ENCODE measurements around the gene MED22.

GRCh38 chr9:133368249-133368881 is 20.4 kb upstream of the MED22 start:
- TF ChIP-seq POLR2A (IDR thresholded peaks at IDR 0.05; ENCODE audit: borderline replicate concordance, extremely low read depth, insufficient read depth, insufficient read length): no peak
- TF ChIP-seq, protein P1, sequence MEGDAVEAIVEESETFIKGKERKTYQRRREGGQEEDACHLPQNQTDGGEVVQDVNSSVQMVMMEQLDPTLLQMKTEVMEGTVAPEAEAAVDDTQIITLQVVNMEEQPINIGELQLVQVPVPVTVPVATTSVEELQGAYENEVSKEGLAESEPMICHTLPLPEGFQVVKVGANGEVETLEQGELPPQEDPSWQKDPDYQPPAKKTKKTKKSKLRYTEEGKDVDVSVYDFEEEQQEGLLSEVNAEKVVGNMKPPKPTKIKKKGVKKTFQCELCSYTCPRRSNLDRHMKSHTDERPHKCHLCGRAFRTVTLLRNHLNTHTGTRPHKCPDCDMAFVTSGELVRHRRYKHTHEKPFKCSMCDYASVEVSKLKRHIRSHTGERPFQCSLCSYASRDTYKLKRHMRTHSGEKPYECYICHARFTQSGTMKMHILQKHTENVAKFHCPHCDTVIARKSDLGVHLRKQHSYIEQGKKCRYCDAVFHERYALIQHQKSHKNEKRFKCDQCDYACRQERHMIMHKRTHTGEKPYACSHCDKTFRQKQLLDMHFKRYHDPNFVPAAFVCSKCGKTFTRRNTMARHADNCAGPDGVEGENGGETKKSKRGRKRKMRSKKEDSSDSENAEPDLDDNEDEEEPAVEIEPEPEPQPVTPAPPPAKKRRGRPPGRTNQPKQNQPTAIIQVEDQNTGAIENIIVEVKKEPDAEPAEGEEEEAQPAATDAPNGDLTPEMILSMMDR (IDR thresholded peaks at IDR 0.05 in 2 of 3, conservative IDR thresholded peaks at IDR 0.05 in 1 of 3; ENCODE audit: borderline replicate concordance in 1 of 3, insufficient read depth in 1 of 3, low read depth in 2 of 3, low read length in 2 of 3): no peak
- no peak for TF ChIP-seq JUND (IDR thresholded peaks at IDR 0.05)
- TF ChIP-seq, protein P2, sequence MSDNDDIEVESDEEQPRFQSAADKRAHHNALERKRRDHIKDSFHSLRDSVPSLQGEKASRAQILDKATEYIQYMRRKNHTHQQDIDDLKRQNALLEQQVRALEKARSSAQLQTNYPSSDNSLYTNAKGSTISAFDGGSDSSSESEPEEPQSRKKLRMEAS (IDR thresholded peaks at IDR 0.05): no peak
- TF ChIP-seq ZFX (IDR thresholded peaks at IDR 0.05): no peak
- no peak for TF ChIP-seq EZH2 (IDR thresholded peaks at IDR 0.05)
- no peak for TF ChIP-seq ZNF274 (IDR thresholded peaks at IDR 0.05; ENCODE audit: low read depth, low read length)
- no peak for TF ChIP-seq POLR2AphosphoS5 (IDR thresholded peaks at IDR 0.05; ENCODE audit: low read depth, low read length)
- TF ChIP-seq, protein P3, sequence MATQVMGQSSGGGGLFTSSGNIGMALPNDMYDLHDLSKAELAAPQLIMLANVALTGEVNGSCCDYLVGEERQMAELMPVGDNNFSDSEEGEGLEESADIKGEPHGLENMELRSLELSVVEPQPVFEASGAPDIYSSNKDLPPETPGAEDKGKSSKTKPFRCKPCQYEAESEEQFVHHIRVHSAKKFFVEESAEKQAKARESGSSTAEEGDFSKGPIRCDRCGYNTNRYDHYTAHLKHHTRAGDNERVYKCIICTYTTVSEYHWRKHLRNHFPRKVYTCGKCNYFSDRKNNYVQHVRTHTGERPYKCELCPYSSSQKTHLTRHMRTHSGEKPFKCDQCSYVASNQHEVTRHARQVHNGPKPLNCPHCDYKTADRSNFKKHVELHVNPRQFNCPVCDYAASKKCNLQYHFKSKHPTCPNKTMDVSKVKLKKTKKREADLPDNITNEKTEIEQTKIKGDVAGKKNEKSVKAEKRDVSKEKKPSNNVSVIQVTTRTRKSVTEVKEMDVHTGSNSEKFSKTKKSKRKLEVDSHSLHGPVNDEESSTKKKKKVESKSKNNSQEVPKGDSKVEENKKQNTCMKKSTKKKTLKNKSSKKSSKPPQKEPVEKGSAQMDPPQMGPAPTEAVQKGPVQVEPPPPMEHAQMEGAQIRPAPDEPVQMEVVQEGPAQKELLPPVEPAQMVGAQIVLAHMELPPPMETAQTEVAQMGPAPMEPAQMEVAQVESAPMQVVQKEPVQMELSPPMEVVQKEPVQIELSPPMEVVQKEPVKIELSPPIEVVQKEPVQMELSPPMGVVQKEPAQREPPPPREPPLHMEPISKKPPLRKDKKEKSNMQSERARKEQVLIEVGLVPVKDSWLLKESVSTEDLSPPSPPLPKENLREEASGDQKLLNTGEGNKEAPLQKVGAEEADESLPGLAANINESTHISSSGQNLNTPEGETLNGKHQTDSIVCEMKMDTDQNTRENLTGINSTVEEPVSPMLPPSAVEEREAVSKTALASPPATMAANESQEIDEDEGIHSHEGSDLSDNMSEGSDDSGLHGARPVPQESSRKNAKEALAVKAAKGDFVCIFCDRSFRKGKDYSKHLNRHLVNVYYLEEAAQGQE (IDR thresholded peaks at IDR 0.05; ENCODE audit: low read depth): no peak
- no peak for TF ChIP-seq ELF1 (IDR thresholded peaks at IDR 0.05; ENCODE audit: borderline replicate concordance, low read depth)
- no peak for TF ChIP-seq CBX3 (IDR thresholded peaks at IDR 0.05; ENCODE audit: low read depth)
- no peak for TF ChIP-seq ATF3 (IDR thresholded peaks at IDR 0.05)
